ENCODE measurements around the gene ATP8A2.

GRCh38 chr13:25469169-25469525 is 97.4 kb downstream of the ATP8A2 start:
- TF ChIP-seq, protein P1, sequence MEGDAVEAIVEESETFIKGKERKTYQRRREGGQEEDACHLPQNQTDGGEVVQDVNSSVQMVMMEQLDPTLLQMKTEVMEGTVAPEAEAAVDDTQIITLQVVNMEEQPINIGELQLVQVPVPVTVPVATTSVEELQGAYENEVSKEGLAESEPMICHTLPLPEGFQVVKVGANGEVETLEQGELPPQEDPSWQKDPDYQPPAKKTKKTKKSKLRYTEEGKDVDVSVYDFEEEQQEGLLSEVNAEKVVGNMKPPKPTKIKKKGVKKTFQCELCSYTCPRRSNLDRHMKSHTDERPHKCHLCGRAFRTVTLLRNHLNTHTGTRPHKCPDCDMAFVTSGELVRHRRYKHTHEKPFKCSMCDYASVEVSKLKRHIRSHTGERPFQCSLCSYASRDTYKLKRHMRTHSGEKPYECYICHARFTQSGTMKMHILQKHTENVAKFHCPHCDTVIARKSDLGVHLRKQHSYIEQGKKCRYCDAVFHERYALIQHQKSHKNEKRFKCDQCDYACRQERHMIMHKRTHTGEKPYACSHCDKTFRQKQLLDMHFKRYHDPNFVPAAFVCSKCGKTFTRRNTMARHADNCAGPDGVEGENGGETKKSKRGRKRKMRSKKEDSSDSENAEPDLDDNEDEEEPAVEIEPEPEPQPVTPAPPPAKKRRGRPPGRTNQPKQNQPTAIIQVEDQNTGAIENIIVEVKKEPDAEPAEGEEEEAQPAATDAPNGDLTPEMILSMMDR (IDR thresholded peaks at IDR 0.05): no peak
- no peak for TF ChIP-seq POLR2A (IDR thresholded peaks at IDR 0.05)
